Activated naive CD8-positive, alpha-beta T cell treated with anti-CD3 and anti-CD28 coated beads, Interleukin-2, amount 50 U/mL, for 16 hours (primary cell): ENCODE results near the gene CARD10.

Source experiments
- DNase-seq: peaks from one replicate; pipeline ENCODE4 v3.0.0-alpha.2; 2020; ENCODE audit warnings: low read depth, low spot score

Gene CARD10, protein sequence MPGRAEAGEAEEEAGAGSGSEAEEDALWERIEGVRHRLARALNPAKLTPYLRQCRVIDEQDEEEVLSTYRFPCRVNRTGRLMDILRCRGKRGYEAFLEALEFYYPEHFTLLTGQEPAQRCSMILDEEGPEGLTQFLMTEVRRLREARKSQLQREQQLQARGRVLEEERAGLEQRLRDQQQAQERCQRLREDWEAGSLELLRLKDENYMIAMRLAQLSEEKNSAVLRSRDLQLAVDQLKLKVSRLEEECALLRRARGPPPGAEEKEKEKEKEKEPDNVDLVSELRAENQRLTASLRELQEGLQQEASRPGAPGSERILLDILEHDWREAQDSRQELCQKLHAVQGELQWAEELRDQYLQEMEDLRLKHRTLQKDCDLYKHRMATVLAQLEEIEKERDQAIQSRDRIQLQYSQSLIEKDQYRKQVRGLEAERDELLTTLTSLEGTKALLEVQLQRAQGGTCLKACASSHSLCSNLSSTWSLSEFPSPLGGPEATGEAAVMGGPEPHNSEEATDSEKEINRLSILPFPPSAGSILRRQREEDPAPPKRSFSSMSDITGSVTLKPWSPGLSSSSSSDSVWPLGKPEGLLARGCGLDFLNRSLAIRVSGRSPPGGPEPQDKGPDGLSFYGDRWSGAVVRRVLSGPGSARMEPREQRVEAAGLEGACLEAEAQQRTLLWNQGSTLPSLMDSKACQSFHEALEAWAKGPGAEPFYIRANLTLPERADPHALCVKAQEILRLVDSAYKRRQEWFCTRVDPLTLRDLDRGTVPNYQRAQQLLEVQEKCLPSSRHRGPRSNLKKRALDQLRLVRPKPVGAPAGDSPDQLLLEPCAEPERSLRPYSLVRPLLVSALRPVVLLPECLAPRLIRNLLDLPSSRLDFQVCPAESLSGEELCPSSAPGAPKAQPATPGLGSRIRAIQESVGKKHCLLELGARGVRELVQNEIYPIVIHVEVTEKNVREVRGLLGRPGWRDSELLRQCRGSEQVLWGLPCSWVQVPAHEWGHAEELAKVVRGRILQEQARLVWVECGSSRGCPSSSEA

DNA sequence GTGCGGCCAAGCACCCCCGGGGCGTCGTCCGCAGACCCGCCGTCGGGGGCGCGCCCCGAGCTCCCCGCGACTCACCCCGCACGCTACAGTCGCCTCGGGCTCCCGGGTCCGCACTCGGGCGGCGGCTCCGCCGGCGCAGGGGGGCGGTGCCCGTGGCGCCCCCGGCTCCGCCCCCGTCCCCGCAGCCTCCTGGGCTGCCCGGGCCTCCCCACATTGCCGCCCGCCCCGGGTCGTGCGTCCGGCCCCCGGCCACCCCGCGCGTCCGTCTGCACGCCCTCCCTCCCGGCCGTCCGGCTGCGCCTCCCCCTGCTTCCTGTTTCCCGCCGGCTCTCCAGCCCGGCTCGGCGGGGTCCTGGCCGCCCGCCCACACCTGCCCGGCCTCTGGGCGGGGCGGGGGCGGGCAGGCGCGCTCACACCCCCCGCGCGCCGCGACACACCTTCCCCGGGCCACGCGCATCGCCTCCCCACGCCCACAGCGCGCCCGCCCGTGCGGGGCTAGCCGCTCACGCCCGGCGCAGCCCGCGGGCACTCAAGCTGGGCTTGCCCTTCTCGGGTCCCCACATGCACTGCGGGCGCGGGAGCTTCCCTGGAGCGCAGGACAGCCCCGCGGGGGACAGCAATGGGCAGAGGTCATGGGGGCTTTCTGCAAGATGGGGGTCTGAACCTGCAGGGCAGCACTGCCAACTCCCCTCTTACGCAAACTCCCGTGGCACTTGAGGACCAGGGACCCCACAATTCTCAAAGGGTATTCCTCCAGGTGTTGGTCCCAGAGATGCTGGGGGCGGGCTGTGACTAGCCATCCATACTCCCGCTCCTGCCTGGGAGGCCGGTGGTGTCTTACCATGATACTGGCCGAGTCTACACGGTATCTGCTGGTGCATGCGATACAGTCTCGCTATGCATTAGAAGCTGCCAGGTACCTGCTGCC is at the start of gene CARD10:
Gene CARD10, minus strand, starts transcription at position 148 of the 928 bp plus-strand sequence. CDS start 215 bp downstream, outside the sequence.
- DNase-seq = no peak

DNA sequence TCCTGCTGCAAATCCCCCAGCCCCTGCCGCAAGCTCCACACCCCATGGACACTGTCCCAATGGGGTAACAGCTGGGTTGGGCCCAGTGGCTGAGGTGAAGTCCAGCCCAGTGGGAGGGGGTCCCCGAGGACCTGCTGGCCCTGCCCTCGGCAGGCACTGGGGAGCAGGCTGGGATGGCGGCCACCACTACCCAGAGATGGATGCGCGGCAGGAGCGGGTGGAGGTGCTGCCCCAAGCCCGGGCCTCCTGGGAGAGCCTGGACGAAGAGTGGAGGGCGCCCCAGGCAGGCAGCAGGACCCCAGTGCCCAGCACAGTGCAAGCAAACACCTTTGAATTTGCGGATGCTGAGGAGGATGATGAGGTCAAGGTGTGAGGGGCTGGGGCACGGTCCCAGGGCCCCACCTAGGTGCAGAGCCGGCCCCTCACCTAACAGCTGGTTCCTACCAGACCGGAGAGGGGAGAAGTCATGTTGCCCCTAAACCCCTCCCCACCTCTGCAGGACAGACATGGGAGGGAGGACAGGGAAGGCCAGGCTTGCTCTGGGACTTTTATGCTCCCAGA is 49.3 kb upstream of the CARD10 start:
- DNase-seq = no peak

DNA sequence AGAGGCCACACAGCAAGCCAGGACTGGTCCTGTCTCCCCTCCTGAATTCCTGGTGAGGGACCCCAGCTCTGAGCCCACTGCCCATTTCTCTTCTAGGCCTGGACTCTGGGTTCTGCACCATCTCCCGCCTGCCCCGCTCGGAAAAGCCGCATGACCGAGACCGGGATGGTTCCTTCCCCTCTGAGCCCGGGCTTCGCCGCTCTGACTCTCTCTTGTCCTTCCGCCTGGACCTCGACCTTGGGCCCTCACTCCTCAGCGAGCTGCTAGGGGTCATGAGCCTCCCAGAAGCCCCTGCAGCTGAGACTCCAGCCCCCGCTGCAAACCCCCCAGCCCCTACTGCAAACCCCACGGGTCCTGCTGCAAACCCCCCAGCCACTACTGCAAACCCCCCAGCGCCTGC is 48.8 kb upstream of the CARD10 start:
- DNase-seq = no peak

DNA sequence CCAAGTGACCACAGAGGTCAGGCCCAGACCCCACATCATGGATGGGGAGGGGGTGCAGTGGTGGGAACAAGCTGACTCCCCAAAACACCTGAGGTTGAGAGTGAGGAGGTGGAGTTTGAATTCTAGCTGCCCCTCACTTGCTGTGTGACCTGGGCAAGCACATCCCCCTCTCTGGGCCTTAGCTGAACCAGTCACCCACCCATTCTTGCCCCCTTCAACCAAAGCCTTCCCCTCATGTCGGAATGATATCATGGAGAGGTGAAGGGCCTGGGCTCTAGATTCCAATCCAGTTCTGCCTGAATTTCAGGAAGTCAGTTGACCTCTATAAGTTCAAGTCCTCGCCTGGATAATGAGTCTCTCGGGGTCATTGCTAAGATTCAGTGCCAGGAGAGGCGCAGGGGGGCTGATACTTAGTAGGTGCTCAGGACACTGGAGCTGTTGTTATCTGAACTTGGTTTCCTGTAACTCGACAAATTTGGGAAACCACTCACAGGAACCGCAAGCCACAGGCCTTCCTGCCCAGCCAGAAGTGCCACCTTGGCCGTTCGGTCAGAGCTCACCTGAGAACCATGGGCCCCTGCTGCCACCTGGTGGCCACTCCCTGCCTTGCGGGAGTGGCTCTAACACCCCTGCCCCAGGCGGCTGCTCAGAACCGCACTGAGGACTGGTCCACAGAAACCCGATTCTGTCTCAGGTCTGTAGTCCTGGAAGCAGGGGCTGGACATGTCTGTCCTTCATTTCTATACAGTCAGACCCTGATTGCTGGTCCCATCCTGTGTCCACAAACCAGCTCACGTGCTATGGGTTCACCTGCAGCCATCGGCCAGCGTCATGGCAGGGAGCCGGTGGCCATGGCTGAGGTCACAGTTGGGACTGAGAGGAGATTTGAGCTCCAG is 47.9 kb upstream of the CARD10 start:
- DNase-seq = peak; percentile 75

DNA sequence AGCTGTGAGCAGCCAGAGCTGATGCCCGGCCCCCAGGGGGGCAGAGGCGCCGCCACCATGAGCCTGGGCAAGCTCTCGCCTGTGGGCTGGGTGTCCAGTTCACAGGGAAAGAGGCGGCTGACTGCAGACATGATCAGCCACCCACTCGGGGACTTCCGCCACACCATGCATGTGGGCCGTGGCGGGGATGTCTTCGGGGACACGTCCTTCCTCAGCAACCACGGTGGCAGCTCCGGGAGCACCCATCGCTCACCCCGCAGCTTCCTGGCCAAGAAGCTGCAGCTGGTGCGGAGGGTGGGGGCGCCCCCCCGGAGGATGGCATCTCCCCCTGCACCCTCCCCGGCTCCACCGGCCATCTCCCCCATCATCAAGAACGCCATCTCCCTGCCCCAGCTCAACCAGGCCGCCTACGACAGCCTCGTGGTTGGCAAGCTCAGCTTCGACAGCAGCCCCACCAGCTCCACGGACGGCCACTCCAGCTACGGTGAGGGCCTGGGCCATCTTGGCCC is 47.2 kb upstream of the CARD10 start:
- DNase-seq = no peak

DNA sequence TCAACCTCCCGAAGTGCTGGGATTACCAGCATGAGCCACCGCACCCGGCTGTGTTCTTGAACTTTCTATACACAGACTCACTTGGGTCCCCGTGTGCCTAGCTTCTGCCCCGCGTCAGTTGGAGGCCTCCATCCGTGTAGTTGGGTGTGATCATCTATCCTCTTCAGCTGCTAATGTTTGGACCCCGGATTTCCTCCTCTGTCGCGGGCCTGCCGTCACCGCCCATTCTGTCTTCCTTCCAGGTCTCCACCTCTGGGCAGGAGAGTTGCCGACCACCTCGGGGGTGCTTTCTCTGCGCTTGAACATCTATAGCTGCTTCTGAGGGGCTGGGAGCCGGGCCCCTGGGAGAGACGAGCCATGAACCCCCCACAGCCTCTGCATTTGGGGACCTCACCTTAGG is 46.6 kb upstream of the CARD10 start:
- no peak for DNase-seq

DNA sequence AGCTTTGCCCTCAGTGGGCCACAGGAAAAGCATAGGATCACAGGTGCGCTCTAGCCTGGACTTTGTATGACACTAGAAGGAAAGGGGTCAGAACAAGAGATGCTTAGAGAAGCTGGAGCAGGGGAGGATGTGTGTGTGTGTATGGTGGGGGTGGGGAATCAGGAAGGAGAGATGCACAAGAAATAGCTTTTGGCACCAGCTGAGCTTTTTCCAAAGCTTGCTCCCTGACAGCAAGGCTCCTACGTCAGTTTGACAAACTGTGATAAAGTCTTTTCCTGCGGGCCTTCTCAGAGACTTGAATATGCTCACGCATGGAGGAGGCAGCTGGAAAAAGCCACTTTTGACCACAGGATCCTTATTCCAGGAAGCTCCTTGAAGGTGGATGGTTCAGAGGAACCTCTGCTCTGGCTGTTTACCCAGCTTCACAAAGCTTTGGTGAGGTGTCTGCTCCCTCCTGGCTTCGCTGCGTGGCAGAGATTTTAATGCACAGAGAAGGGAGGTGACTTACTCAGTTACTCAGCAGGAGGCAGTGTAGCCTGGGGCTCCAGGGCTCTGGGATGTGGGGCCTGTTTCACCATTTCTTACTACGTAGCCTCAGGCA is 45.0 kb upstream of the CARD10 start:
- DNase-seq = no peak

DNA sequence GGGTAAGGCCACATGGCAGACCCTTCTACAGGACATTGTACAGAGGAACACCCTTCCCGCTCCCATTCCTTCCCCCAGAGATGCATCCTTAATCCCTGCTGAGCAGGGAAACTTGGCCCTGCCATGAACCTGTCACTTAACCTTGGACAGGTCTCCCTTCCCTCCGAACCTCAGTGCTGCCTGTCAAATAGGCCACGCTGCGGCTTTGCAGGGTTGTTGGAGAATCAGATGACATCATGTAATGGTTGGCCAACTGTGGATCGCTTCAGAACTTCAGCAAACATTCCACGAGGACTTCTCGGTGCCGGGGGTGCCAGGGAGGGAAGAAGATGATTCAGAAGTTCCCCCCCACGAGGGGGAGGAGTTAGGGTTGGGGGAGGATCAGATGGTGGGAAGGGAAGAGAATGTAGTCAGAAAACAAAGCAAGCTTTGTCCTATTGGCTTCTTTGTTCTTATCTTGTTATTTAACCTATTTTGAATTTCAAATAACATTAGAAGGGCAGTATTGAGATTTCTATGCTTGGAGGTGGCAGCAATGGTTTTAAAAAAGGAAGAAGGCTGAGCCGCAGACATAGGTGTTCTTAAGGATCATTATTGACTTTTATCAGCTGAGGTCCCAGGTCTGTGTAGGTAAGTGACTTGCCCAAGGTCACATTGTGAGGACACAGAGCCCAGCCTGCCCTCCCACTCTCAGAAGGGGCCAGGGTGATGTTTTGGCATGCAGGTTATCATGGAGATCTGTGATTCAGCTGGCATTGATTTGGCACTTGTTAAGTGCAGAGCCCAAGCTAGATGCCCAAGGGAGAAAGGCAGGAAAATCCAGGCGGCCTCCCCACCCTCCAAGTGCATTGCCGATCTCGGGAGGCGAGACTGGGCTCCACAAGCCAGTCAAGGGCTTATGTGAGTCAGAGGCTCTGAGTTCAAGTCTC is 44.2 kb upstream of the CARD10 start:
- DNase-seq = no peak

DNA sequence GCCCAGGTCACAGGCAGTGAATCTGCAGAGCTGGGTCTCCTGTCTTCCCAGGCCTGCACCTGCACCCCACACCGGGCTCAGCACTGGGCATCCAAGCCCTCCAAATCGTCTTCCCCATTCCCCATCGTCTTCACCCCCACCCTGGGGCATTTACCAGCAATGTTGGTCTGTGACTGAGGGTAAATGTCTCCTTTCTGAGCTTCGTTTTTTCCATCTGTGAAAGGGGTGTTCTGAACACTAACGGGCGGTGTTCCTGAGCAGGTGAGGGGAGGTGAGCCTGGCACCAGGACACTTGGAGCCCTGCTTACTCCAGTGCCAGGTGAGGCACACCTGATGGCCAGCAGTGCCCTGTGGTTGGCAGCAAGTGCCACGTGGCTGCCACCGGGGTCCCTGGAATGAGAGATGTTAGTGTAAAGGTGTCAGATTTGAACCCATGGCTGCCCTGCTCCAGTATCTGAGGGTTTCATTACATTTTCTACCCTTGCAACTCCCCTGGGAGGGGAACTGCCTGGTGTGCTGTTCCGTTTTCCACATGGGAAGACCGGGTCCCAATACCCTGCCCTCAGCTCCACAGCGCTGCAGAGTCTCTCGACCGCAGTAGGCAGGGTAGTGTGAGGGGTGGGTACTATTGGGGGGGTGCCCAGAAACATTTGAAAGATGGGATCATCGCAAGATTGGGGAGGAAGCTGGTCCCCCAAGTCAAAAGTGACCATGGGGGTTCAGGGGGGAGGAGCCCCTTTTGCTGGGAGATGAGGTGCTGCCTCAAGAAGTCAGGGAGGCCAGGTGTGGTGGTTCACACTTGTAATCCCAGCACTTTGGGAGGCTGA is 43.0 kb upstream of the CARD10 start:
- DNase-seq = no peak

DNA sequence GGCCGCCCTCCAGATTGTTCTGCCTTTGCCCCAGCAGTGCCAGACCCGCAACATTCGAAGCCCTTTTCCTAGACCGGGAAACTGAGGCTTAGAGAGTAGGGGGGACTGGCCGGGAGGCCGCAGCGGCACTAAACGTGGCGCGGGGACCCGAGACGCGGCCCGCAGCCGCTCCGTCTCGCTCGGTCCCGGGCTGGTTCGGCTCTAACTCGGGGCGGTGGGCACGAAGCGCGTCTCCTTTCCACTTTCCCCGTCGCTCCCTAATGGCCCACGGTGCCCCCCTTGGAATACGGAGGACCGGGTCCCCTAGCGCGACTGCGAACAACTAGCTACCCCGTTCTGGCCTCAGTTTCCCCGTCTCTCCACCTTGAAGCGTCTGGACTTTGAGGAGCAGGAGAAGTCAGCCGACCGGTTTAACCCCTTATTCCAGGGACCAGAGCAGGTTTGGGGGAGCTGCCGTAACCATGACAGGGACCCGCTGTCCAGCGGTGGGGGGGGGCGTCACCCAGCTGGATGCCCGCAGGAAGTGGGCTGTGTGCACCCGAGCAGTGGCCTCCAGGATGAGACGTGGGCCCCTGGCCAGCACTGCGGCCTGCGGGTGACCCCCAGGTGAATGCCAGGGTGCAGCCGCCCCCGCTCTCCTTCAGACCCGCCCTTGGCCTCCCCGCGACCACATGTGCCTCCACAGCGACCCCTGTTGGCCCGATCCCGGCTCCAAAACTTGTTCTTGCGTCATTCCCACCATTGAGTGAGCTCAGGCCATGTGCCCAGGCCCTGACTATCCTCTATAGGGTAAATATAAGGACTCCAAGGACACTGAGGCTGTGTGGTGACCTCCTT is 42.2 kb upstream of the CARD10 start:
- DNase-seq = peak; percentile 69

DNA sequence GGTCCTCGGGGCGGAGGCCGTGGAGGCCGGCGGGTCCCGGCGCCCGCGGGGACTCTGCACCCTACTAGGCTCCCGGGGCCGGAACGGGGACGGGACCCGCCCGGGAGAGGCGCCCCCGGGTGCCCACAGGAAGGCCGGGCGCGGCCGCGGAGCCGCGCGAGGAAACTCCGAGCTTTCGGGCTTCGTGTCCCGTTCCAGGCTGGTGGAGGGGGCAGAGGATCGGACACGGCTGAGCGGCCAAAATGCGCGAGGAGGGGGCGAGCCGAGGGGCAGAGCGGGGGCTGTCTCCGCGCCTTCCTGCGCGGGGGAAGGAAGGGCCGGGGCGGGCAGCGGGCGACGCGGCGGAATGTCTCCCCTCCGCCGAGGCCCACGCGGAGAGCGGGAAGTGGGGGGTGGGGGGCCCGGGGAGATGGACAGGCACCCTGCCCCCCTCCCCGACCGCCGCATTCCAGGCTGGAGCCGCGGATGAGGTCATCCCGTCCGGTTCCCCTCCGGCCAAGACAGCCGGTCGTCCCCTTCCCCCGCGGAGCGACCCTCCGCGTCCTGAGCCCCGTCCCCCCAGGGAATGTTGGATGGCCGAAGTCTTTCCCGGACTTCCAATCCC is 41.5 kb upstream of the CARD10 start:
- DNase-seq = no peak

DNA sequence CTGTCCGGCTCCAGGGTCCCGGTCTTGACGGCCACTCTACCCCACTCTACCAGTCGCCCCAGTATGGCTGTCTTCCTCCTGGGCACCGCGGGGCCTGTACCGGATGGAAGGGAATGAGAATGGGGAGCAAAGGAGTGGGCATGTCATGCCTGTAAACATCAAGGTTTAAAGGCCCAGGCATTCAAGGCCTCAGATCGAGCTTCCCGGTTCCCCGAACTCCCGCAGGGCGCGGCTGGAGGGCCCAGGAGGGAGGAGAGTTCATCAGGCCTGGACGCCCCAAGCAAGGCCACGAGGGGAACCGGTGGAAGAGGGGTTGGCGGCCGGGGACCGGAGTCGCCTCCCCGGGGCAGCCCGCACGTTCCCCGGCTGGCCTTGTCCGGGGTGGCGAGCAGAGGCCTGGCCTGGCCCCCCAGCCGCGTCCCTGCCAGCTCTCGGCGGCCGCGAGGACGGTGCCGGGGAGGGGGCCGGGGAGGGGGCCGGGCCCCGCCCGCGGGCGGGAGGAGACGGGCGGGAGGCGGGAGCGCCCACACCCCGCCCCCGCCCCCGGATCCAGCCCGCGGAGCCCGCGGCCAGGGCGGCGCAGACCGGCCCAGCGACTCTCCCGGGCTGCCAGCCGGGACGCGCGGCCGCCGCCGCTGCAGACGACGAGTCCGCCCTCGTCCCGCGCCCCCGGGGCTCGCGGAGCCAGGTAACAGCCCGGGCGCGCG is 40.8 kb upstream of the CARD10 start, which contains the start of gene CDC42EP1:
Gene CDC42EP1, plus strand, starts transcription at position 580 of the 707 bp plus-strand sequence. CDS start 5,870 bp downstream, outside the sequence.
- DNase-seq = no peak

DNA sequence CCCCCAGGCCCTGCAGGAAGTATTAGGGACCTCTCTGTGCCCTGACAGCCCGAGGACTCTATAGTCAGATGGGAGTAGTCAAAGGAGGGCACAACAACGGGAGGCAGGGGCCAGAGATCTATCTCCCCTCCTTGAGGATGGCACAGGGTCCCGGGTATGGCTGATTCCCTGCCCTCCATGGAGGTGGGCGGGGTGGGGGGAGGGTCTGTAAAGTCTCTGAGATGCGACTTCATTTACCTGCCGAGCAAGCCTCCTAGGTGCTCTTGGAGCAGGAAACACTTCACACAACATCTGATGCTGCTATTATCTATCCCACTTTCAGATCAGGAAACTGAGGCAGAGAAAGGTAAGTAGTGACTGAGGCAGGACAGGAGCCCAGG is 40.3 kb upstream of the CARD10 start:
- no peak for DNase-seq

DNA sequence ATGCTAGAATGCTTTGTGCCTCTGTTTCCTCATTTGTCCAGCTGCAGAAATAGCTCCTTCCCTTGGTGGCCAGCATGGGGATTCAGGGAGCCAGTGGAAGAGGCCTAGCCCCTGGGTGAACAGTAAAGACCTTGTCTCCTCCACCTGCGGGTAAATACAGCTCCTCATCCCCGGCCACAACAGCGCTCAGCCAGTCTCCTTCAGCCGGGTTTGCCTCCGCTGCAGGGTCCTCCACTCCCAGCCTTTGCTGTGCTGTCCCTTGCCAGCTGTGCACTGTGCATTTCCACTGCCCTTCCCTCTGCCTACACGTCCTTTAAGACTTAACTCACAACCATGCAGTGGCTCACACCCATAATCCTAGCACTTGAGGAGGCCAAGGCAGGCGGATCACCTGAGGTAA is 39.6 kb upstream of the CARD10 start:
- DNase-seq = no peak

DNA sequence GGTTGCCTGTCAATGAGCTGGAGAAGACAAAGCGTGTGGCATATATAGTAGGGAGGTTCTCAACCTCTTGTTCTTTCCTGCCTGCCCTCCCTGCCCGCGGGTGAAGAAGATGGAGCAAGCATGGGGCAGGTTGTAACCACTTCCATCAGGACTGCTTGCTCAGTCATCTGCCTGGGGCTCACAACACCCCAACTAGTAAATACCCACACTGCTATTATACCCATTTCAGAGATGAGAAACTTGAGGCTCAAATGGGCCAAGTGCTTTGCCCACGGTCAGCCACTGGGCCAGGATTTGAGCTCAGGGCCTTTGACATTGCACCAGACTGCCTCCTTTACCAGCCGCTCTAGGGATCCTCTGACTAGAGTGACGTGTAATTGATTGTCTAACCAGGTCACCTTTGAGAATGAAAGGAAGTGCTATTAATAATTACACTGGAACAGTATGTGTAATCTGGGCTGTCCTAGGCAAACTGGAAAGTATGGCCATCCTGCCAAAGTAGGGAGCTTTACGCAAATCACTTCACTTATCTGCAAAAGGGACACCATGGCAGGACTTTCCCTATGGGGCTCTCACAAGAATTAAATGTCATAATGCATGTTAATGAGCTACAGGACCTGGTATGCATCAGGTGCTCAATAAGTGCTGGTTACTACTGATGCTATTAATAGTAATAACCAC is 38.2 kb upstream of the CARD10 start:
- no peak for DNase-seq
